Fibroblast of villous mesenchyme (primary cell): ENCODE data around the gene DLGAP1. TPM values are rescaled to one million over a fixed set of nuclear protein-coding genes. Genes with fewer than 3 reads are reported as not detected.

Experiments
- DNase-seq: peaks from one replicate; pipeline ENCODE4 v3.0.0-alpha.2; 2010; ENCODE audit warnings: low read depth
- H3K4me3 ChIP-seq: 2 replicates; pipeline ENCODE4 v1.5.1; 2011; ENCODE audit warnings: low read depth, mild to moderate bottlenecking, low read length
- total RNA-seq: library from RNA; depleted of rRNA; stranded (reverse); fragments of >200 nt; gene quantifications from 2 replicates; pipeline ENCODE4 v1.2.3, GENCODE V29; 2012
- TF ChIP-seq, protein P1 (sequence below): IDR thresholded peaks from 2 replicates; pipeline ENCODE4 v1.5.1; 2012; ENCODE audit warnings: low read depth, mild to moderate bottlenecking, low read length; ENCODE audit not compliant: insufficient read depth

Gene DLGAP1
- total RNA-seq, 1 donor, result 0.86 TPM

DNA sequence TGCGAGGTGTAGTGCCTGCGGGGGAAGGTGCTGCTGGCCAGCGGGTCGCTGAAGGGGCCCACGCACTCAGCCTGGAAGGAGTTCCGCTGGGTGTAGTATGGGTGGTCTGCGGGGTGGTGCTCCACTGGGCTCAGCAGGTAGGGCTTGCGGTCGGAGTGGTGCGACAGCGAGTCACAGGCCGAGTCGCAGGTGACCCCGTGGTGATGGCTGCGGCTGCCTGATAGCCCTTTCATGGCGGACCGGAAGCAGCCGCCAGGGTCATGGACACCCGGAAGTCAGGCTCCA, 575.3 kb downstream of the DLGAP1 start:
- DNase-seq, result no peak
- no peak overlapping the region for H3K4me3 ChIP-seq
- TF ChIP-seq, protein P1, sequence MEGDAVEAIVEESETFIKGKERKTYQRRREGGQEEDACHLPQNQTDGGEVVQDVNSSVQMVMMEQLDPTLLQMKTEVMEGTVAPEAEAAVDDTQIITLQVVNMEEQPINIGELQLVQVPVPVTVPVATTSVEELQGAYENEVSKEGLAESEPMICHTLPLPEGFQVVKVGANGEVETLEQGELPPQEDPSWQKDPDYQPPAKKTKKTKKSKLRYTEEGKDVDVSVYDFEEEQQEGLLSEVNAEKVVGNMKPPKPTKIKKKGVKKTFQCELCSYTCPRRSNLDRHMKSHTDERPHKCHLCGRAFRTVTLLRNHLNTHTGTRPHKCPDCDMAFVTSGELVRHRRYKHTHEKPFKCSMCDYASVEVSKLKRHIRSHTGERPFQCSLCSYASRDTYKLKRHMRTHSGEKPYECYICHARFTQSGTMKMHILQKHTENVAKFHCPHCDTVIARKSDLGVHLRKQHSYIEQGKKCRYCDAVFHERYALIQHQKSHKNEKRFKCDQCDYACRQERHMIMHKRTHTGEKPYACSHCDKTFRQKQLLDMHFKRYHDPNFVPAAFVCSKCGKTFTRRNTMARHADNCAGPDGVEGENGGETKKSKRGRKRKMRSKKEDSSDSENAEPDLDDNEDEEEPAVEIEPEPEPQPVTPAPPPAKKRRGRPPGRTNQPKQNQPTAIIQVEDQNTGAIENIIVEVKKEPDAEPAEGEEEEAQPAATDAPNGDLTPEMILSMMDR, result no peak

DNA sequence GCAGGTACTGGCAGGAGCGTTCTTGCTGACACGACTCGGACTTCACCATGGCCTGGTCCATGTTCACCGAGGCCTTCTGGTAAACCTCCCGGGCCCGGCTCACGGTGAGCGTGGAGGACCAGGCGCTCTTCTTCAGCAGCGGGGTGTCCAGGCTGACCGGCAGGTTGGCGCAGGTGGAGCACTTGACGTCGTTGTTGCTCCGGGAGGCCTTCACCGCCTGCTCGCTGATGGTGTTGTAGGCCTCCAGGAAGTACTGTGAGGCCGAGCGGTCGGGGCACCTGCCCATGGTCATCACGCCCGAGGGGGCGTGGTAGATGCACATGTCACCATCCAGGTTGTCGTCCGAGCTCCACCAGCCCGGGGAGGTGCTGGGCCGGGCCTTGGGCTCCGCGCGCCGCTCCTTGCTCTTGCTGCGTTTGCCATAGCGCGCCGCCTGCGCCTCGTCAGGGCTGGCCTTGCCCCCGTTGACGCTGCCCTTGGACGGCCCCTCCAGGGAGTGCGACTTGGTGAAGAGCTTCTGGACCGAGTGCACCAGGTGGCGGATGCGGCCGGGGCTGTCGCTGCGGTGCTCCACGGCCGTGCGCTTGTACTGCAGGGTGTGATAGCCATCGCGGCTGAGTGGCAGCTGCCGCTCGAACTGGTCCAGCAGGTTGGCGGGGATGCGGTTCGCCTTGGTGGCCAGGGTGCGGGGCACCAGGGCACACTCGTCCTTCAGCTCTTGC, 575.8 kb downstream of the DLGAP1 start:
- TF ChIP-seq, protein P1, result no peak
- DNase-seq, result no peak
- no peak overlapping the region for H3K4me3 ChIP-seq

DNA sequence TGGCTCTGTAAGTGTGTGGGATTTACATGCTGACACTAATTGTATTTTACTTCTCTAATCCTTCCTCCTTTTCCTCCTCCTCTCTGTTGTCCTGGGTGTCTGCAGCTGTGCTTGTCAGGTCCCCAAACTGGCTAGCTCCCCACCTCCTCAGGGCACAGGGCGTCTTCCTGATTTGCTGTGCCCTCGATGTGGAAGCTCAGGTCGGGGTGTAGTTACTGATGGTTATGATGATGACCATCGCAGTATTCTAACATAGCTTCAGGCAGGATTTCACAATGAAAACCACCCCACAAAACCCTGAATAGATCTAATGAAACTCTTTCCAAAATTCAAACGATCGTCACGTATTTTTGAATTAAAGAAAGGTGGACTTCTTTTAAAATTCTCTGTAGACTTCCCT, 576.7 kb downstream of the DLGAP1 start:
- H3K4me3 ChIP-seq, result no peak overlapping the region
- no peak for DNase-seq
- TF ChIP-seq, protein P1, result no peak

DNA sequence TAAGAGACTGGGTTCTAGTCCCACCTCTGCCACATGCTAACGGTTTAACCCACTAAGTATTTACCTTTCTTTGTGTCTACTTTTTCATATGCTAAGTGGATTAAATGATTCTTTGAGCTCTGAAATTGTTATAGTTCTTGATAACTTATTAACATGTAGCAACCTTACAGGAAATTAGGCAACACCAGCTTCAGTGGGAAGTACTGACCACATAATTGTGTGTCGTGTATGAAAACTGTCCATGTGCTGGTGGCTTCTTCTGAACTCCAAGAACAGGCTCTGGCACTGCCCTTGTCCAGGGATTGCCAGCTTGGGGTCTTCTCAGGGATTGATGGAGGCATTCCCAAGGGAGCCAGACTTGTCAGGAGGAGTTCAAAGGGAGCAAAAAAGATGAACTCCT, 577.4 kb downstream of the DLGAP1 start:
- H3K4me3 ChIP-seq, result no peak overlapping the region
- TF ChIP-seq, protein P1, result no peak
- no peak for DNase-seq

DNA sequence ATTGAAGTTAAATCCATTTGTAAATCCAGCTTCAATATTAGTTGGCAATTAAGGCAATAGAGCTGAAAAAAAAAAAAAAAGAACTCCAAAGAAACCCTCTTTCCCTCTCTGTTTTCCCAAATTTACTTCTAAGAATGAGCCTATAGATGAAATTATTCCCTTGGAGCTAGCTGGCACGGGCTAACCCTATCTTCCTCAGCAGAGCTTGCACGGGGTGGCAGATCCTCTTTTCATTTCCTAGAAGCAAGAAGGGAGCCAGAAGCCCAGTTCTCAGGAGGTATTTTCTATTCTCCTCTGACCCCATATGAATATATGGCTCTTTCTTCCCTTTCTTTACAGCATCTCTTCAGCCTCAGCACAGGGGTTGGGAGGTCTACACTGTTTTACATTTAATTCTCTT, 579.1 kb downstream of the DLGAP1 start:
- no peak overlapping the region for H3K4me3 ChIP-seq

DNA sequence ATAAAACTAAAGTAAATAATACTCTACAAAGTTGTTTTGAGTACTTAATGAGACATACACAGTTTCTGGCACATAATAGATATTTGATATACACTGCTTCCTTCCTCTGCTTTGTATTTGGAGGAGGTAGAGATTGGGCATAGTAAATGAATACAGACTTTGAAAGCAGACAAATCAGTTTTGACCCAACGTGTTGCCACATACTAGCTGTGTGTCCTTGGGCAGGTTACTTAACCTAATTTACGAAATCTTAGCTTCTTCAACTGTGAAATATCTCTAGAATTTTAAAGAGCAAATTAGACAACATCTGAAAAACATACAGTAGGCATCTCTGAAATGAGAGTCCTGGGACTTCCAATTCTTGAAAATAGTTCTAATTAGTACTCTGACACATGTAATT, 579.7 kb downstream of the DLGAP1 start:
- DNase-seq, result no peak
- TF ChIP-seq, protein P1, result no peak
- no peak overlapping the region for H3K4me3 ChIP-seq

More for the DNA sequence above, 579.1 kb downstream of the DLGAP1 start:
- no peak for DNase-seq
- TF ChIP-seq, protein P1, result no peak

DNA sequence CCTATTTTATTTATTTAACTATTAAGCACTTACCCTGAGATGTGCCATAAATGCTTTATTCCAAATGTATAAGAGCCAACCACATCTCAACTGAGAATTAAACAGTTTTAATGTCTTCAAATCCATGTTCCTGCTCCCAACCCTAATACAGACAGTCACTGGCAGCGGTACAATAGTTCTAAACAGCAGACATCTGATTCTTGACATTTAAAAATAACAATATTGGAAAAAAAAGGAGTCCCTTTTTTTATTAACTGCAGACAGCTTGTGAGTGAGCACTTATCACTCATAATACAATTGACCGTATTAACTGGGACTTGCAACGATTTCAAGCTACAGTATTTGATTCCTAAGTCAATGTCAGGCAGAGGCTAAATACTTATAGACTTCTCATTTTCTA, 580.5 kb downstream of the DLGAP1 start:
- TF ChIP-seq, protein P1, result no peak
- H3K4me3 ChIP-seq, result no peak overlapping the region
- DNase-seq, result no peak
